HAP-1 (cell line): Measurements from ENCODE around the gene GPR141.

Source experiments
- DNase-seq, 2 experiments: peaks; one replicate each; pipeline ENCODE4 v3.0.0-alpha.2; 2016 to 2020; ENCODE audit warnings: low spot score in 2 of 2
- H3K27me3 ChIP-seq: fragments of 250-450 bp; sonication (Bioruptor Pico); 2 replicates; pipeline ENCODE4 v1.5.1; 2020; ENCODE audit warnings: low read depth, mild to moderate bottlenecking, moderate library complexity
- H3K36me3 ChIP-seq: fragments of 250-450 bp; sonication (Bioruptor Pico); replicated peaks from 2 replicates; pipeline ENCODE4 v1.5.1; 2020; ENCODE audit warnings: mild to moderate bottlenecking
- H3K4me1 ChIP-seq: fragments of 250-450 bp; sonication (Bioruptor Pico); 2 replicates; pipeline ENCODE4 v1.5.1; 2020; ENCODE audit warnings: mild to moderate bottlenecking
- H3K4me3 ChIP-seq: fragments of 250-450 bp; sonication (Bioruptor Pico); 2 replicates; pipeline ENCODE4 v1.5.1; 2020; ENCODE audit warnings: mild to moderate bottlenecking, moderate library complexity
- H3K9me3 ChIP-seq: fragments of 250-450 bp; sonication (Bioruptor Pico); 2 replicates; pipeline ENCODE4 v1.5.1; 2020; ENCODE audit warnings: mild to moderate bottlenecking, moderate library complexity
- in situ Hi-C: fragments of 300-500 bp; cut with MboI; formaldehyde crosslinking; loops from 3 replicates; pipeline ENCODE4 v1.14.3; 2020; ENCODE audit warnings: low sequenced_read_pairs, inconsistent platforms, mixed read lengths

The GPR141 gene

DNA sequence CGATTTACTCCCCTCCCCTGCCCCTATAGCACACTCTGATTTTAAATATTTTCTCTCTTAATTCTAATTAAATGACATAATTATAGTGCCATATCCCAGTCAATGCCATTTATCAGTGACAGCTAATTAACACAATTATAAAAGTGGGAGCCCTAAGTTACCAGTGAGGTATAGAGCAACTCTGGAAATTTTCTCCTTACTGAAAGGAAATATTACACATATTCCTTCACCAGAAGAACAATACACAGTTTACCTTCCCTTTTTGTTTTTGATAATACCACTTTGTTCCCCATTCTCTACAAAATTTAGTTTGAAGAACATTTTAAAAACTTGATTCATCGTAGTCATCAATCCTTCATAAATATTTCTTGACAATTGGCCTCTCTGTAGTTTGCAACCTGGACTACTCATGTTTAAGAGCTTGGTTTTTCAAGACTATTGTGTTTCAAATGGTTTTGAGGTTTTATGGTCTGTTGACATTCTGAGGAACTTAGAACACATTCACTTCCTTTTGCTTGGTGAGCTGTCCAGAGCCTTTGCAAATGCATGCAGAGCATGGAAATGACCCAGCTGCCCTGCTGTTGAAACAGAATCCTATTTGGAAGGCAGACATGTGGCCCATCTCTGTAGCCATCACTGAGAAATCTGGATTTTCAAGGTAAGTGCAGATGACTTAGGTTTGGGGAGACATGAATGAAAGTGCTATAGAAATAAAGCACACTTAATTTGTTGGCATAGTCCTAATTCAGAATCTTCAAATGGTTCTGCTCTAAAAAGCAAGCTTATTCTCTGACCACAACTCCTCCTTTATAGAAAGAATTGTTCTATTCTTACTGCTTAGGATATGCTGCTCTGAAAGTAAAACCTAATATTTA, at the start of gene GPR141:
Gene GPR141, plus strand, starts transcription at position 521 of the 875 bp plus-strand sequence. CDS start 56,628 bp downstream, outside the sequence.
- no peak for DNase-seq
- Histone ChIP-seq H3K27me3 (no peaks in the 10 kb centered on the region), H3K36me3 (no peaks in the 10 kb centered on the region), H3K9me3 (no peaks in the 10 kb centered on the region), H3K4me3 (no peak within 1 kb of the TSS), H3K4me1 (no peaks in the 10 kb centered on the region)
- in situ Hi-C loops = no loop called here

DNA sequence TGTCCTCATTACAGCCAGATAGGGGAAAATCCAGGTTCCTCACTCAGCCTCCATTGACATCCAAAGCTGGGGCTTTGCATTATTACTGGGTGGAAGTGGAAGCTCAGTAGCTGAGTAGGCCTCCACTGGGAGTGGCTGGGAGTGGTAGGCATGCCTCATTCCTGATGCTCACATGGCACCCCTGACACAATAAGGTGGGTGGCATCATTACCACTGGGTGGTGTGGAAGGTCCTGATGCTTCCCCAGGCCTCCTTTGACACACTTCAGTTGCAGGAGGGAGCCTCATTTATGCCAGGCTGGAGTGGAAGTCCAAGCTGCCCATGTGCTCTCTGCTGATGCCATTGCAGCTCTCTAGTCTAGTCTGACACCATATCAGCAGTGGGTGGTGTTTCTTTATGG, 48.2 kb upstream of the GPR141 start:
- DNase-seq = no peak
- H3K4me1 ChIP-seq = no peaks in the 10 kb centered on the region
- H3K27me3 ChIP-seq = no peaks in the 10 kb centered on the region
- no peak overlapping the region for H3K4me3 ChIP-seq
- H3K9me3 ChIP-seq = no peaks in the 10 kb centered on the region; the same call in 1 of the 2 replicates
- no peaks in the 10 kb centered on the region for H3K36me3 ChIP-seq
- in situ Hi-C loops = no loop called here

- Histone ChIP-seq H3K36me3 (no peaks in the 10 kb centered on the region), H3K4me1 (no peaks in the 10 kb centered on the region), H3K27me3 (no peaks in the 10 kb centered on the region), H3K4me3 (no peak overlapping the region), H3K9me3 (no peaks in the 10 kb centered on the region)
- in situ Hi-C loops = no loop called here
- DNase-seq = no peak
Measured at GRCh38 chr7:37642028-37642540, 41.5 kb upstream of the GPR141 start.

DNA sequence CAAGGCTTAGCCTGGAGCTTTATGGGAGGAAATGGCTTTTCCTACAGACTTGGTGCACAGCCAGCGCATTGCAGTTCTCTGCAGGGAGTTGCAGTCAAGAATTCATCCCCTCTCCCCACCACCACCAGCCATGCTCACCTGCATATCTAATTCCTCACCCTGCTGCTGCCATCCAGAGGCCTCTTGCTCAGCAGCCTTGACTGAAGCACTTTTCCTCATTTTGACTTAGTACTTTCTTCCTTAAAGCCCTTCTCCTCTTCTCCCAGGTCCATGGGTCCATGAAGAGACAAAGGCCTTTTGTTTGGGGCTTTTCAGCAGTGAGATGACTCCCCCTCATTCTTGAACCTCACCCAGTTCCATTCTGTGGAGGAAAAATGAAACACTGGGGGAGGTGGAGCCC, 39.7 kb upstream of the GPR141 start:
- in situ Hi-C loops = no loop called here
- H3K36me3 ChIP-seq = no peaks in the 10 kb centered on the region
- H3K4me3 ChIP-seq = no peak overlapping the region
- H3K27me3 ChIP-seq = no peaks in the 10 kb centered on the region
- no peaks in the 10 kb centered on the region for H3K9me3 ChIP-seq
- DNase-seq = no peak
- no peaks in the 10 kb centered on the region for H3K4me1 ChIP-seq

GRCh38 chr7:37645282-37646050, 38.1 kb upstream of the GPR141 start:
- no peaks in the 10 kb centered on the region for H3K9me3 ChIP-seq
- H3K36me3 ChIP-seq = no peaks in the 10 kb centered on the region
- H3K27me3 ChIP-seq = no peaks in the 10 kb centered on the region
- in situ Hi-C loops = no loop called here
- no peak for DNase-seq
- H3K4me1 ChIP-seq = no peaks in the 10 kb centered on the region
- no peak overlapping the region for H3K4me3 ChIP-seq

DNA sequence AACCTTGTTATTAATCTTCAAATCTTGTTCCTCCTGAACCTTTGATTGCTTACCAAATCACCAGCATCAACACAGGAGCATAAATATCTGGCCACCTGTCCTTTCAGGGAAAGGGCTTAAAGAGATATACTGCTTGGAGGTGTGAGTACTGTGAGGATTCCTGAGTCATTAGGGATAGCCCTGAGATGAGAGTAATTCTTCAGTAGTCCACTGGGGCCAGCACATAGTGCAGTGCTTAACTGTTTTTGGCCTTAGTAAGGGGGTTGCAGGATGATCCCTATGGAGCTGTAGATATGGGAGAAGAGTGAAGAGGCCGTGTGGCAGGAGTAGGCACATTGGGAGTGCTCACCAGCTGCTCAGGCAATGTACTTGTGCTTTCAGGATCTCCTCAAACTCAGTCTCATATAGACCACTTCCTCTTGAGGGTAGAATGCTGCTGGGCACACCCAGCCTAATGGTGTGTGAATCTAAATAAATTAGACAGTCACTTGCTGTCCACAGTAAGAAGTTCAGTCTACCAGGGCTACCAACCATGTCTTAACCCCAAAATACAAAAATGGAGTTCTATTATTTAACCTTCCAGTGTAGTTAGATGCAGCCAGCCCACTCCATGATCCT, 26.5 kb upstream of the GPR141 start:
- H3K36me3 ChIP-seq = no peaks in the 10 kb centered on the region
- in situ Hi-C loops = no loop called here
- no peak for DNase-seq
- H3K27me3 ChIP-seq = no peaks in the 10 kb centered on the region
- H3K9me3 ChIP-seq = no peaks in the 10 kb centered on the region
- no peaks in the 10 kb centered on the region for H3K4me1 ChIP-seq
- H3K4me3 ChIP-seq = no peak overlapping the region

GRCh38 chr7:37657816-37658215, 25.8 kb upstream of the GPR141 start:
- no peak for DNase-seq
- no peak overlapping the region for H3K4me3 ChIP-seq
- in situ Hi-C loops = no loop called here
- H3K27me3 ChIP-seq = no peaks in the 10 kb centered on the region
- no peaks in the 10 kb centered on the region for H3K4me1 ChIP-seq
- H3K36me3 ChIP-seq = no peaks in the 10 kb centered on the region
- no peaks in the 10 kb centered on the region for H3K9me3 ChIP-seq

DNA sequence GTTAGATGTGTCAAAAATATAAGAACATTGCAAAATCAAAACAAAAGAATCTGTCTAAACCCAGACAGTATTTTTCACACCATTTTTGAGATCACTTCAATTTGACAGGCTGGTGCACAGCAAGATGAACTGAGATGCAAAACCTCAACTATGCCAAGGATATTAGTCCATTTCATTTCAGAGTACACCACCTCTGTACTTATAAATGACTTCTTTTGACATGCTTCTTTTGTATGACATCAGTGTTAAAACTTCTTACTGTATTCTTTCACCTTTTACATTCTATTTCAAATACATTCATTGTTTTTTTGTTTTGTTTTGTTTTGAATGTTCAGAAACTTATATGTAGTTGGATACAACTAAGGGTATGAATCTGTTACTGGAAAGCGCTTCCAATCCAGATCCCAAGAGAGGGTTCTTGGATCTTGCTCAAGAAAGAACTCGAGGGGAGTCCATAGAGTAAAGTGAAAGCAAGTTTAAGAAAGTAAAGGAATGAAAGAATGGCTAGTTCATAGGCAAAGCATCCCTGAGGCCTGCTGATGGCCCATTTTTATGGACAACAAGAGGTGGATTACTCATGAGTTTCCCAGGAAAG, 23.5 kb upstream of the GPR141 start:
- in situ Hi-C loops = no loop called here
- Histone ChIP-seq H3K9me3 (no peaks in the 10 kb centered on the region), H3K27me3 (no peaks in the 10 kb centered on the region), H3K36me3 (no peaks in the 10 kb centered on the region), H3K4me1 (no peaks in the 10 kb centered on the region), H3K4me3 (no peak overlapping the region)
- no peak for DNase-seq

DNA sequence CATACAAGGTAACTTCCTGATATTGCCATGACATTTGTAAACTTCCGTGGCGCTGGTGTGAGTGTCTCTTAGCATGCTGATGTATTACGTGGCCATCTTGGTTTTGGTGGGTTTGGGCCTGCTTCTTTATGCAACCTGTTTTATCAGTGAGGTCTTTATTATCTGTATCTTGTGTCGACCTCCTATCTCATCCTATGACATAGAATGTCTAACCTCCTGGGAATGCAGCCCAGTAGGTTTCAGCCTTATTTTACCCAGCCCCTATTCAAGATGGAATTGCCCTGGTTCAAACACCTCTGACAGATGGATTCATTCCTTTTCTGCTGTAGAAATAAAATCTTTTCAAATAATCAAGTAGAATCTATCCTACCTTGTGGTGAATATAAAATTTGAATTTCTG, 23.0 kb upstream of the GPR141 start:
- Histone ChIP-seq H3K9me3 (no peaks in the 10 kb centered on the region), H3K4me3 (no peak overlapping the region)

DNA sequence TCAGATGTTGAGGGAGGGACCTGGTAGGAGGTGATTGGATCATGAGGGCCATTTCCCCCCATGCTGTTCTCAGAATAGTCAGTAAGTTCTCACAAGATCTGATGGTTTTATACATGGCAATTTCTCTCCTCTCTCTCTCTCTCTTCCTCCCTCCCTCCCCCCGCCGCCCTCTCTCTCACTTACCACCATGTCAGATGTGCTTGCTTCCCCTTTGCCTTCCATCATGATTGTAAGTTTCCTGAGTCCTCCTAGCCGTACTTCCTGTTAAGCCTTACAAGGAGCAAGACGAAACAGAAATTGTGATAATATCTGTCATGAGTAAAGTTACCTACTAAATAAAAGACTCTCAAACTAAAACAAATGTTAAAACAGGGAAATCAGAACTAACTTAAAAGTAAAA, 19.9 kb upstream of the GPR141 start:
- H3K4me1 ChIP-seq = no peaks in the 10 kb centered on the region
- no peak for DNase-seq
- no peaks in the 10 kb centered on the region for H3K27me3 ChIP-seq
- in situ Hi-C loops = no loop called here
- H3K36me3 ChIP-seq = no peaks in the 10 kb centered on the region
- no peak overlapping the region for H3K4me3 ChIP-seq
- no peaks in the 10 kb centered on the region for H3K9me3 ChIP-seq

More for the DNA sequence above, 23.0 kb upstream of the GPR141 start:
- Histone ChIP-seq H3K27me3 (no peaks in the 10 kb centered on the region), H3K36me3 (no peaks in the 10 kb centered on the region), H3K4me1 (no peaks in the 10 kb centered on the region)
- DNase-seq = no peak
- in situ Hi-C loops = no loop called here

GRCh38 chr7:37665352-37666022, 18.1 kb upstream of the GPR141 start:
- H3K4me3 ChIP-seq = no peak overlapping the region
- H3K9me3 ChIP-seq = no peaks in the 10 kb centered on the region
- no peaks in the 10 kb centered on the region for H3K27me3 ChIP-seq
- no peaks in the 10 kb centered on the region for H3K4me1 ChIP-seq
- H3K36me3 ChIP-seq = no peaks in the 10 kb centered on the region
- DNase-seq = no peak
- in situ Hi-C loops = no loop called here

DNA sequence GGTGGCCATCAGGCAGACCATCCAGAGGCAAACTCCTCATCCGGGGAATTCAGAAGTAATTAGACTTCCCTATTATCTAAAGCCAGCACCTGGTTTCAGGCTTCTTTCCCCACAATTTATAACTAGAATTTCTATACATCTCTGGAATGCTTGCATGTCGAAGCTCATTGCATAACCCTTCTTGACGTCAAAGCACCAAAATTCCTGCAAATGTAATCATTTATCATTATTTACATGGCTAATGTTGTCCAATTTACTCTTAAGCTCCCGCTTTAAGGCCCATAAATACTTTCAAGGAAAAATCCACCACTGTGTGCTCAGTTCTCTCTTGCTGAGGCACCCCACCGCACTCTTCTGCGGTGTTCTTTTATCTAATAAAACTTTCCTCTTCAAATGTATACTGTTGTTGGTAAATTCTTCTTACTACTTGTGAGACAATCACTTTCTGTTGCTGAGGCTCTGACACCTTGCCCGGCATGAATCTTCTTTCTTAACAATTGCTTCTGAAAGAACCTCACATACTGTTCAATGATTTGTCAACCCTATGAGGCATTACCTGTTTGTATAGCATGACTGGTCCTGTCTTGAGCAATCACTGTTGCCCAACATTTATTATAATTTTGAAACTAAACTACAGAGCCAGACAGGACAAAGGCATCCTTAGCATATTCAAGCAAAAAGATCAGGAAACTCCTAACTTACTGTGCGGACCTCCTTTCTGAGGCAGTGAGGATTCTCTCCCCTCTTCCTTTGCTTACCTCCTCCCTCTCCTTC, 17.4 kb upstream of the GPR141 start:
- no peaks in the 10 kb centered on the region for H3K36me3 ChIP-seq
- H3K4me1 ChIP-seq = no peaks in the 10 kb centered on the region
- no peaks in the 10 kb centered on the region for H3K9me3 ChIP-seq
- H3K27me3 ChIP-seq = no peaks in the 10 kb centered on the region
- no peak for DNase-seq
- no peak overlapping the region for H3K4me3 ChIP-seq
- in situ Hi-C loops = no loop called here
